LNCAP (cell line): ENCODE data around the gene PCLAF.

Source experiments
- CTCF ChIP-seq: fragments of 450-650 bp; IDR thresholded peaks from 2 replicates; pipeline ENCODE4 v1.5.1; 2017; ENCODE audit warnings: mild to moderate bottlenecking

Gene PCLAF

DNA sequence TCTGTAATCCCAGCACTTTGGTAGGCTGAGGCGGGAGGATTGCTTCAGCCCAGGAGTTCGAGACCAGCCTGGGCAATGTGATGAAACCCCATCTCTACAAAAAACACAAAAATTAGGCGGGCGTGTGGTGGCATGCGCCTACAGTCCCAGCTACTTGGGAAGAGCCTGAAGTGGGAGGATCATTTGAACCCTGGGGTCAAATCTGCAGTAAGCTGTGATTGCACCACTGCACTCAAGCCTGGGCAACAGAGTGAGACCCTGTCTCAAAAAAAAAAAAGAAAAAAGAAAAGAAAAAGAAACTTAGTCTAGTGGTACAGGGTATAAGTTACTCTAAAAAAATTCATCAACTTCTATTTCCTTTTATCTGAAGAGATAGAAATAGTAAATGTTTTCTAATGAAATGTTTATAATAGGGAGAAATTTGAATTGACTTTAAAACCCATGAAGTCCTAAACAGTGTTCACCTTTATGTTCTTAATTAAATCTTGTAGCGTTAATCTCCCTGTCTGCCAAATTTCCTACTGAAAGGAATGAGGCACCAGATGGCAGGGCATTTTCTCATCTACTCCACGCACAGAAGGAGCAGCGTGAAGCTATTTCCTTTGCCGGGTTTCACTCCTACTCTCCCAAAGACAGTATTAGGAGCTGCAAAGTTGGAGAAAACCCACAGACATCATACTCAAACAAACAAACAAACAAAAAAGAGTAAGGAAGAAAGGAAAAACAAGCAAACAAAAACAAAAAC lies 1.9 kb downstream of the PCLAF start:
- no peak for TF ChIP-seq CTCF

- no peak for TF ChIP-seq CTCF
Observed at GRCh38 chr15:64373360-64373759, 7.9 kb downstream of the PCLAF start.

DNA sequence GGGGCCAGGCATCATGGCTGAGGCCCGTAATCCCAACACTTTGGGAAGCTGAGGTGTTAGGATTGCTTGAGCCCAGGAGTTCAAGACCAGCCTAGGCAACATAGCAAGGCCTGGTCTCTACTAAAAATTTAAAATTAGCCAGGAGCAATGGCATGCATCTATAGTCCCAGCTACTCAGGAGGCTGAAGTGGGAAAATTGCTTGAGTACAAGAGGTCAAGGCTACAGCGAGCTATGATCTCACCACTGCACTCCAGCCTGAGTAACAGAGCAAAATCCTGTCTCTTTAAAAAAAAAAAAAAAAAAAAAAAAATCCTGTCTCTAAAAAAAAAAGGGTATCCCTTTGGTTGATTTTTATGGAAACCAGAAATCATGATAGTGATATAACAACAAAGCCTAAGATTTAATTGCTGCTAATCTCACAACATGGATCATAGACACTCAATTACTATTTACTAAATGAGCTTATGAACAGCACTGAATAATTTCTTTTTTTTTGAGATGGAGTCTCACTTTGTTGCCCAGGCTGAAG lies 12.1 kb downstream of the PCLAF start:
- no peak for TF ChIP-seq CTCF

- TF ChIP-seq CTCF: no peak
Observed at GRCh38 chr15:64361259-64361658, 20.0 kb downstream of the PCLAF start.

DNA sequence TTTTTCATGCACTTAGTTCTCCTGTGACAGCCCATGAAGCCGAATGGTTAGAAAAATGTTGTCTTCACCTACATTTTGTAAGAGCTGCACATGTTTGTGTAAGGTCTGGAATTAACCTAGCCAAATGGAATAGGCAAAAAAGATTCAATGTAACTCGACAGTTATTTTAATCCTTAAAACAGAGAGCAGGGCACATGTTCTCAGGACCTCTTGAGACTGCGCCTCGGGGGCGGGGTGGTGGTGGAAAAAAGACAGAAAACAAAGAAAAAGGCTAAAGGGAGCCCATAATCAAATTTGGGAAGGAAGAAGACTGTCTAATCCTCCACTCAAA lies 24.6 kb downstream of the PCLAF start:
- no peak for TF ChIP-seq CTCF

DNA sequence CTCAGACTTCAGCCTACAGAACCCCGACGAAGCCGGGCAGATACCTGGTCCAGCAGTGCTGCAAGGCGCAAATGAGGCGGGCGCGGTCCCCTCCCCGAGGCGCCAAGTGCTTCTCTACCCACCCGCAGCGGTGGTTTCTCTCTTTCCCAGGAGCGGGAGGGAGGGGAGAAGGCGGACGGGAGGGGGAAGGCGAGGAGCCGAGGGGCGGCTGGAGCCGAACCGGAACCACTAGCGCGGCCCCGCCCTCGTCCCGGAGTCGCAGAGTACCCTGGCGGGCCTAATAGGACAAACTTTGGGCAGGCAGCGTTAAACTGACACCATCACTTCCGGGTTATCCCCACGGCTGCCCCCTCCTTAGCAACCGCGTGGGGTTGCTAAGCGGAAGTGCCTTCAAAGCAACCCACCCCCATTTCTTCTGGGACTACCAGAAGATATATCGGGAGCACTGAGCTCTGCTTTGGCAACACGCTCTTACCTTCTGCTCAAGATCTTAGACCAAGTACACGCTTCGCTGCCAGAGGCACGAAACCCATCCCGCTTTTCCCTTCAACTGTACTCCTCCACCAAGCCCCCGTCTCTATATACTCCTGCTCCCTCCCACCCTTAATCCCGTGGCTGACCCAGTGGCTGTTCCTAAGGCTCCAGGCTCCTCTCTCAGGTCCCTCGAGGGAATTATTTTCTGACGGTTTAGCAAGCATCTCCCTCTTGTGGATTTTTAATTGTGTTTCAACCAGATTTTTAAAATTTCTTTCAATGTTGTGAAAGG lies 25.1 kb downstream of the PCLAF start, which contains the start of gene CSNK1G1:
Gene CSNK1G1, minus strand, starts transcription at position 230 of the 766 bp plus-strand sequence. CDS start 55,674 bp downstream, outside the sequence.
- peak; percentile 49; the same call in 1 of the 2 replicates for TF ChIP-seq CTCF

GRCh38 chr15:64355348-64355943 lies 25.8 kb downstream of the PCLAF start:
- no peak for TF ChIP-seq CTCF
